GM19025 (cell line): ENCODE results near the gene RPL18.

Experiments
- ATAC-seq: cut with Tn5 transposase; IDR thresholded peaks from one replicate; pipeline ENCODE4 v1.9.1; 2021; ENCODE audit warnings: mild to moderate bottlenecking, low read depth, moderate library complexity; ENCODE audit not compliant: unreplicated experiment

RPL18 gene

GRCh38 chr19:48615231-48616040, 3.5 kb downstream of the RPL18 start:
- ATAC-seq = no peak

DNA sequence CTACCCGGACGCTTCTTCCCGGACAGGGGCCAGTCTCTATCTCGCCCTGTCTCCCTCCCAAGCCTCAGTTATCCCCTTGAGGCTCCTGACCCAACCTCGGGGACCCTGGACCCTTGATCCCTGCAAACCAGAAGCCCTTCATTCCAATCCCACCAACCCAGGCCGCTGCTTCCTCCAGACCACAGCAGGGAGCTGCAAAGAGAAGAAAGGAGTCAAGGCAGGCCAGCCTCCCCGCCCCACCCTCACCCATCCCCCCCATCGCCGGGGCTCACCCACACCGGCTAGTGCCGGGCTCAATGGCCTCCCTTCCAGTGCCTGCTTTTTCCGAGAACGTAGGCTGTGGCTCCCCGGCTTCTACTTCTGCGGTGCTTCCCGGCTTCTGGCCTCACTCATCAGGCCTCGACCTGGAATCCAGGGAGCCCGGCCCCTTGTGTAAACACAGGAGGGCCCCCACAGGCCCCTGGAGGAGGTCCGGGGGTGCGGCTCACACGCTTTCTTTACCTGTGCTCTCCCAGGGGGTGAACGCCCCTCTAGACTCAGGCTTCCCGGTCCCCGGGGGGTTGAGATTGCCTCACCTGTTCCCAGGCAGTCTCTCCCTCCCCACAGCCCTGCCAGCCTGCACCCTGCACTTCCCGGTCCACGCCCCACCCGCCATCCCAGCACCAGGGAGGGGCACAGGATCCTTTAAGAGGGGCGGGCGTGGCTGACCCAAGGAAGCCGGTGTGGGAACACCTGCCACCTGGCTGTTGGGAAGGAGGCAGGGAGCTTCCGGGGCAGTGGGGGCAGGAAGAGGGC, 4.3 kb downstream of the RPL18 start, which contains the start of gene FAM83E:
Gene FAM83E (minus strand): TSS at position 641 of the 795 bp plus-strand sequence. CDS start 1,704 bp downstream, outside the sequence.
- ATAC-seq = no peak

DNA sequence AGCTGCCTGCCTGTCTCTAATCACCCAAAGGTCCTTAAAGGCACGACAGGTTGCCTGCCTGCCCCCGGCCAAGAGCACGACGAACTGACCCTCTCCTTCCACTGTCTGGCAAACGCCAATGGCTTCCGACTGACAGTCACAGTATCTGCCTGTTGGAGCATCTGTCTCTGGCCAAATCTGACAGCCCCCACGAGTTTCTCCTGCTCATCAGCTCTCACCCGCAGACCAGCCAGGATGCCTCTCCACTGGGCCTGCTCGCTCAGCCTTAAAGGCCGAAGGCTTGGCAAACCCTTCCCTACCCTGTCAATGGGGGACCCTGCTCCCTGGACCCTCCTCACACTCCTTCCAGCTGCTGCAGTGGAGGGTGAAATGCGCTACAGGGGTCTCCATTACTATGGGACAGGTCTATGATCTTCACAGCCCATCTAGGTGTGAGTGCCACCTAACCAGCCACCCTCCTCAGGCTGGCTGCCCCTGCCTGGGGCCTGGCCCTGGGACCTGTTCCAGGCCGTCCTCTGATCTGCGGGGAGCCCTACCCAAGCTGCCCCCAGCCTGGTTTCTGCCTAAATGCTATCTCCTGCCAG, 5.0 kb downstream of the RPL18 start:
- no peak for ATAC-seq

DNA sequence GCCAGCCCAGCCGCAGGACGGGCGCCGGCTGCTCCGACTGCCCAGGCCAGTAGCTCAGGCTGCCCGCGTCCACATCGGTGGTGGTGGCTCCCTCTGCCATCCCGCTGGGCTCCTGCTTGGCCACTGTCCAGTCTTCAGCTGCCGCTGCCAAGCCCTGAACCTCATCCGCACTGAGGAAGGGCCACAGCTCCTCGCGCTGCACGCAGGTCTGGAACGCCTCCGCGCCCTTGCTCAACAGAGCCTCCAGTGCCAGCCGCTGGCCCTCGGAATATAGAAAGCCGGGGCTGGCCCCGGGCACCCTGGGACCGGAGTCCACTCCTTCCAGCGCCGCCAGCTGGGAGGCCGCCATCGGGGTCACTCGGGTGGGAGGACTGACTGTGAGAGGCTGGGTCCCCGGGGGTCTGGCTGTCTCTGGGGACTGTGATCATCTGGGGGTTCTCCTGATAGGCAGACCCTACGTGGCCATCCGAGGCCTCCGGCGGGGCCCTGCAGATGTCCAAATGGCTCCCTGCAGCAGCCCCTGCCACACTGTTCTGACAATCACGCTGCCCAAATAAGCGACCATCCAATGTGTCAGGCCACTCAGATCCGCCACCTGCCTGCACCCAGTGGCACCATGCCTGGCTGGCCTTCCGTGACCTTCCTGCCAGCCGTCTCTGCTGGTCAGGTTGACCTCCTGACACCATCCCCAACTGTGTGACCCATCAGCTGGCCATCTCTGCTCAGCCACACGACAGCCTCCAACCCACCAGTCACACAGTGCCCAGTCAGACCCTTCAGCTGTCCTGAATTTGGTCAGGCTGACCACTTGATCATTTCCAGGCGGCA, 5.7 kb downstream of the RPL18 start:
- no peak for ATAC-seq

DNA sequence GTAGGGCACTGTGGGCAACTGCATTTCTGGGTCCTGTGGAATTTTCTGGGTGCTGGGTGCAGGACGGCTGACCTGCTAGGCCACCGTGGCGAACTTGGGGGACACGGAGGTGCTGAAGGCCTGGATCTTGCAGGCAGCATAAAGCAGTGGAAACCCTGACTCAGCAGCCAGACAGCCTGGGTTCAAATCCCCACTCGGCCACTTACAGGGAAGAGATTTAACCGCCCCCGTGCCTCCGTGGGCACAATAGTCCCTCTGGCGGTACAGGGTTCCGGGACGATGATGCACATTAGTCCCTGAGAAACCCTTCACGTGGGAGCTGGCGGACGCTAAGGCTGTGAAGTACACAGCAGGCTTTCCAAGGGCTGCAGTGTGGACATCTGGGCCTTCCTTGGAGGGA, 7.1 kb downstream of the RPL18 start:
- ATAC-seq = no peak

DNA sequence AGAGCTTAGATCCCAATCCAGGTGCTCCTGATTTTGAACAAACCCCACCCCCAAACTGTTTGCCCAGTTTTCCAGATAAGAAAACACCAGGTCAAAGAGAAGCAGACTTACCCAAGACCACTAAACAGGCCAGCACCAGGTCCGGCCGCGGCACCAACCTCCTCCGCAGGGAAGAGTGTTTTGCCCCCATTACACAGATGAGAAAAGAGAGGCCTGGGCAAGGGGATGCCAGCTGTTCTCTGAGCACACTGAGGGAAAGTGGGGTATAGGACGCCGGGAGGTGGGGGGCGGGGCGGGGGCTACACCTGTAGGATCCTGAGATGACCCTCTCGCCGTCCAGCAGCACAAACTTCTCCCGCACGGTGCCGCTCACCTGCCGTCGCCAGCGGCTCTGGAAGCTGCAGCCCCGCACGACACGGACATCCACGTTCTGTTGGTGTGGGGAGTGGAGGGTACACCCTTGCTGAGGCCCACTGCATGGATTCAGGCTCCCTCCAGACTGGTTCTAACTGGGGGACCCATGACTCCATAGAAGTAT, 9.3 kb downstream of the RPL18 start:
- no peak for ATAC-seq

- ATAC-seq = no peak
Observed at GRCh38 chr19:48608798-48609263, 10.1 kb downstream of the RPL18 start.

GRCh38 chr19:48607359-48607755, 11.6 kb downstream of the RPL18 start:
- no peak for ATAC-seq

- no peak for ATAC-seq
Observed at GRCh38 chr19:48606463-48607358, 12.3 kb downstream of the RPL18 start, which contains the start of gene SPACA4. Gene SPACA4 (plus strand): TSS chr19:48606742. CDS start chr19:48606979, 237 bp downstream.

GRCh38 chr19:48603850-48604249, 15.1 kb downstream of the RPL18 start:
- ATAC-seq = no peak

DNA sequence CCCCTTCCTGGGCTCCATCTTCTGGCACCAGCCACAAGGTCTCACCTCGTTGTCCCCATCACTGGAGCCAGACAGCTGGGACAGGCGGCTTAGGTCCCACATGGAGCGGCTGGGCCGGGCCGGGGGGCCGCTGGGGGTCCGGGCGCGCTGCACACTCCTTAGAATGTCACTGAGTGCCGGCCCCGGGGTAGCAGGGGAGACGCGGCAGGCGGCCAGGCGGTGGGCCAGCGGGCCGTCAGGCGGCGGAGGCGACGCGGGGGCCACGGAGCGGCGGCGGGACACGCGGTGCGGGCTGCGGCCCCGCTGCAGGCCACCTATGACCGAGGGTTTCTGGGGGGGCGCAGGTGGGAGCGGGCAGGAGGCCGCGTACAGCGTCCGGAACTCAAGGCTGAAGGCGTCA, 15.5 kb downstream of the RPL18 start:
- ATAC-seq = no peak

GRCh38 chr19:48603001-48603400, 16.0 kb downstream of the RPL18 start:
- no peak for ATAC-seq

GRCh38 chr19:48600679-48601417, 18.1 kb downstream of the RPL18 start:
- no peak for ATAC-seq

GRCh38 chr19:48598996-48599700, 19.8 kb downstream of the RPL18 start:
- ATAC-seq = no peak

- ATAC-seq = no peak
Observed at GRCh38 chr19:48596679-48597465, 22.1 kb downstream of the RPL18 start.

DNA sequence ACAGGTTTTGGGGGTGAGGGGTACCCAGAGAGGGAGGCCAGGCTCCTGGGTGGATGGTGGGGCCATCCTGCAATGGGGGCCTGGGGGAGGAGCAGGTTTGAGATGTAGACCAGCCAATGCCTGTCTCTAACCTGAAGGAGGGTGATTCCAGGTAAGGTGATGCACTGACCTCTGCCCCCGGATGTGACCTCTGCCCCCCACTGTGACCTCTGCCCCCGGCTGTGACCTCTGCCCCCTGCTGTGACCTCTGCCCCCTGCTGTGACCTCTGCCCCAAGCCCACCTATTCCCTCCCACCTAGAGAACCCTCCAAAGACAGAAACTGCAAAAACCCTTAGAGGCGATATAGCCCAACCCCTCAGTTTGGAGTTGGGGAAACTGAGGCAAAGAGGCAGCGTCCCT, 22.7 kb downstream of the RPL18 start:
- no peak for ATAC-seq

DNA sequence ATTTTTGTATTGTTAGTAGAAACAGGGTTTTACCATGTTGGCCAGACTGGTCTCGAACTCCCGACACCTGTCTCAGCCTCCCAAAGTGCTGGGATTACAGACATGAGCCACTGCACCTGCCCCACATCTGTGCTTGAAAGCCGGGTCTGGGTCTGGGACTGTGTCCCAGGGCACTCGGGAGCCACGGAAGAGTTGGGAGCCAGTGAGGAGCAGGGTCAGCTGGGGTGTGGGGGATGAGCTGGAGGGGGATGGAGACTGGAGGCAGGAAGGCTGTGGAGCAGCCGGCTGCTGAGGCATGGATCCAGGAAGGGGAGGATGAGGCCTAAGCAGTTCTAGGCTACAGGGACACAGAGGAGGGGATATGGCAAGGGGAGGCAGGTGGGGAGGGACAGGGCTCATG, 23.1 kb downstream of the RPL18 start:
- no peak for ATAC-seq
